Measurements from ENCODE around the gene CNIH1.

- TF ChIP-seq CTCF (IDR thresholded peaks at IDR 0.05; ENCODE audit: low read length), result no peak
- TF ChIP-seq EZH2 (IDR thresholded peaks at IDR 0.05; ENCODE audit: borderline replicate concordance, low read length), result no peak
Measured at GRCh38 chr14:54383835-54384234, 57.3 kb downstream of the CNIH1 start.

All from OCI-LY1 (cell line).